ENCODE results near the gene CRYZL1.

CRYZL1 gene

DNA sequence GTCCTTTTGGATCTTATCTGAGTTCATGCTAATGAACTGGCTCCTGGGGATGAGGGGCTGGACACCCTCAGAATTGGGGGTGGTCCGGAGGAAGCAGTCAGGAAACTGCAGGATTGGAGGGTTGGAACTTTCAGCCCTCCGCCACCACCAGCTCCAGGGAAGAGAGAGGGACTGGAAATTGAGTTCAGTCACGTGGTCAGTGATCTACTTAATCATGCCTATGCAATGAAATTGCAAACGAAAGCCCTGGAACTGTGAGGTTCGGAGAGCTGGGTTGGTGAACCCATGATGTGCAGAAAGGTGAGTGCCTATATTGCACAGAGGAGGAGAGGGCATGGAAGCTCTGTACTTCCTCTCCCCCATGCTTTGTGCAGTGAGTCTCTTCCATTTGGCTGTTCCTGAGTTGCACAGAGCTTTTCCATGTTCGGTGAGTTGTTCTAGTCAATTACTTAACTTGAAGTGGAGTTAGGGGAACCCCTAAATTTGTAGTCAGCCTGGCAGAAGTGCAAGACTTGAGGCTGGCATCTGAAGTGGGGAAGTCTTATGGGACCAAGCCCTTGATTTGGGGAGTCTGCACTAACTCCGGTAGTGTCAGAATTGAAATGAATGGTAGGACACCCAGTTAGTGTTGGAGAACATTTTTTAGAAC is 17.5 kb upstream of the CRYZL1 start:
- TF ChIP-seq ZNF8 (CRISPR knock-in tag; IDR thresholded peaks at IDR 0.05): no peak
- TF ChIP-seq ZFP30 (CRISPR knock-in tag; IDR thresholded peaks at IDR 0.05): no peak
- TF ChIP-seq PPARA (CRISPR knock-in tag; IDR thresholded peaks at IDR 0.05; ENCODE audit: borderline replicate concordance): no peak
- no peak for TF ChIP-seq OSR1 (CRISPR knock-in tag; IDR thresholded peaks at IDR 0.05)
- TF ChIP-seq, protein P1, sequence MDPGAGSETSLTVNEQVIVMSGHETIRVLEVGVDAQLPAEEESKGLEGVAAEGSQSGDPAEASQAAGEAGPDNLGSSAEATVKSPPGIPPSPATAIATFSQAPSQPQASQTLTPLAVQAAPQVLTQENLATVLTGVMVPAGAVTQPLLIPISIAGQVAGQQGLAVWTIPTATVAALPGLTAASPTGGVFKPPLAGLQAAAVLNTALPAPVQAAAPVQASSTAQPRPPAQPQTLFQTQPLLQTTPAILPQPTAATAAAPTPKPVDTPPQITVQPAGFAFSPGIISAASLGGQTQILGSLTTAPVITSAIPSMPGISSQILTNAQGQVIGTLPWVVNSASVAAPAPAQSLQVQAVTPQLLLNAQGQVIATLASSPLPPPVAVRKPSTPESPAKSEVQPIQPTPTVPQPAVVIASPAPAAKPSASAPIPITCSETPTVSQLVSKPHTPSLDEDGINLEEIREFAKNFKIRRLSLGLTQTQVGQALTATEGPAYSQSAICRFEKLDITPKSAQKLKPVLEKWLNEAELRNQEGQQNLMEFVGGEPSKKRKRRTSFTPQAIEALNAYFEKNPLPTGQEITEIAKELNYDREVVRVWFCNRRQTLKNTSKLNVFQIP (CRISPR knock-in tag; IDR thresholded peaks at IDR 0.05; ENCODE audit: borderline replicate concordance, low read depth): no peak
- ATAC-seq: no peak

DNA sequence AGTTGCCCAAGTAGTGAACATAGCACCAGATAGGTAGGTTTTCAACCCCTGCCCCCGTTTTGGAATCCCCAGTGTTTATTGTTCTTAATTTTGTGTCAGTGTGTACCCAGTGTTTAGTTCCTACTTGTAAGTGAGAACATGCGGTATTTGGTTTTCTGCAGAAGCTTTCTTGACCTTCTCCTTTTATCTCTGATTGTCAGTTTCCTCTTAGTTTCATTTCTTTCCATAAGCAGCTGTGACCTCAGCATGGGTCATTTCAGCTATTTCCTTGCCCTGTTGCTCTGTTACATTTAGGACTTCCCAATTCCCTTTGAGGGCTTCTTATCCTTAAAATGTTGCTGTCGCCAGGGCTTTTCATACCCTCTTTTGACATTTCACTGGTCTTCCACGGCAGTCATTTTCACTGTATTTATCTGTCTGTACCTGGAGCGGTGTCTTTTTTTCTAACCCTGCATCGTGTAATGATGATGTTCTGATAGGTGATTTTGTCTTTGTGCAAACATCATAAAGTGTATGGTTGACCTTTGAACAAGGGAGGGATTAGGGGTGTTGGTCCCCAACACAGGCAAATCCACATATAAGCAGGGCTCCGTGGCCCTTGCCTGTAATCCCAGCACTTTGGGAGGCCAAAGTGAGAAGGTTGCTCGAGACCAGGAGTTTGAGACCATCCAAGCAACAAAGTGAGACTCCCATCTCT is 15.7 kb upstream of the CRYZL1 start:
- TF ChIP-seq OSR1 (CRISPR knock-in tag; IDR thresholded peaks at IDR 0.05): no peak
- TF ChIP-seq, protein P1 (CRISPR knock-in tag; IDR thresholded peaks at IDR 0.05; ENCODE audit: borderline replicate concordance, low read depth): no peak
- TF ChIP-seq ESRRG (CRISPR knock-in tag; IDR thresholded peaks at IDR 0.05): no peak
- TF ChIP-seq ISL1 (CRISPR knock-in tag; IDR thresholded peaks at IDR 0.05): no peak
- TF ChIP-seq, protein P2, sequence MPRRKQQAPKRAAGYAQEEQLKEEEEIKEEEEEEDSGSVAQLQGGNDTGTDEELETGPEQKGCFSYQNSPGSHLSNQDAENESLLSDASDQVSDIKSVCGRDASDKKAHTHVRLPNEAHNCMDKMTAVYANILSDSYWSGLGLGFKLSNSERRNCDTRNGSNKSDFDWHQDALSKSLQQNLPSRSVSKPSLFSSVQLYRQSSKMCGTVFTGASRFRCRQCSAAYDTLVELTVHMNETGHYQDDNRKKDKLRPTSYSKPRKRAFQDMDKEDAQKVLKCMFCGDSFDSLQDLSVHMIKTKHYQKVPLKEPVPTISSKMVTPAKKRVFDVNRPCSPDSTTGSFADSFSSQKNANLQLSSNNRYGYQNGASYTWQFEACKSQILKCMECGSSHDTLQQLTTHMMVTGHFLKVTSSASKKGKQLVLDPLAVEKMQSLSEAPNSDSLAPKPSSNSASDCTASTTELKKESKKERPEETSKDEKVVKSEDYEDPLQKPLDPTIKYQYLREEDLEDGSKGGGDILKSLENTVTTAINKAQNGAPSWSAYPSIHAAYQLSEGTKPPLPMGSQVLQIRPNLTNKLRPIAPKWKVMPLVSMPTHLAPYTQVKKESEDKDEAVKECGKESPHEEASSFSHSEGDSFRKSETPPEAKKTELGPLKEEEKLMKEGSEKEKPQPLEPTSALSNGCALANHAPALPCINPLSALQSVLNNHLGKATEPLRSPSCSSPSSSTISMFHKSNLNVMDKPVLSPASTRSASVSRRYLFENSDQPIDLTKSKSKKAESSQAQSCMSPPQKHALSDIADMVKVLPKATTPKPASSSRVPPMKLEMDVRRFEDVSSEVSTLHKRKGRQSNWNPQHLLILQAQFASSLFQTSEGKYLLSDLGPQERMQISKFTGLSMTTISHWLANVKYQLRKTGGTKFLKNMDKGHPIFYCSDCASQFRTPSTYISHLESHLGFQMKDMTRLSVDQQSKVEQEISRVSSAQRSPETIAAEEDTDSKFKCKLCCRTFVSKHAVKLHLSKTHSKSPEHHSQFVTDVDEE (CRISPR knock-in tag; IDR thresholded peaks at IDR 0.05): no peak
- TF ChIP-seq ZNF565 (CRISPR knock-in tag; conservative IDR thresholded peaks at IDR 0.05; ENCODE audit: low read depth): no peak
- TF ChIP-seq TCF4 (CRISPR knock-in tag; IDR thresholded peaks at IDR 0.05; ENCODE audit: borderline replicate concordance): no peak
- no peak for TF ChIP-seq SNAI2 (CRISPR knock-in tag; IDR thresholded peaks at IDR 0.05)
- TF ChIP-seq ZC3H10 (CRISPR knock-in tag; IDR thresholded peaks at IDR 0.05): no peak
- TF ChIP-seq ZFP30 (CRISPR knock-in tag; IDR thresholded peaks at IDR 0.05): no peak
- TF ChIP-seq CSDC2 (CRISPR knock-in tag; IDR thresholded peaks at IDR 0.05): no peak
- TF ChIP-seq, protein P3, sequence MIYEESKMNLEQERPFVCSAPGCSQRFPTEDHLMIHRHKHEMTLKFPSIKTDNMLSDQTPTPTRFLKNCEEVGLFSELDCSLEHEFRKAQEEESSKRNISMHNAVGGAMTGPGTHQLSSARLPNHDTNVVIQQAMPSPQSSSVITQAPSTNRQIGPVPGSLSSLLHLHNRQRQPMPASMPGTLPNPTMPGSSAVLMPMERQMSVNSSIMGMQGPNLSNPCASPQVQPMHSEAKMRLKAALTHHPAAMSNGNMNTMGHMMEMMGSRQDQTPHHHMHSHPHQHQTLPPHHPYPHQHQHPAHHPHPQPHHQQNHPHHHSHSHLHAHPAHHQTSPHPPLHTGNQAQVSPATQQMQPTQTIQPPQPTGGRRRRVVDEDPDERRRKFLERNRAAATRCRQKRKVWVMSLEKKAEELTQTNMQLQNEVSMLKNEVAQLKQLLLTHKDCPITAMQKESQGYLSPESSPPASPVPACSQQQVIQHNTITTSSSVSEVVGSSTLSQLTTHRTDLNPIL (CRISPR knock-in tag; IDR thresholded peaks at IDR 0.05; ENCODE audit: low read depth): no peak
- no peak for TF ChIP-seq RARB (CRISPR knock-in tag; IDR thresholded peaks at IDR 0.05)
- TF ChIP-seq ZNF70 (CRISPR knock-in tag; IDR thresholded peaks at IDR 0.05): no peak
- TF ChIP-seq, protein P4, sequence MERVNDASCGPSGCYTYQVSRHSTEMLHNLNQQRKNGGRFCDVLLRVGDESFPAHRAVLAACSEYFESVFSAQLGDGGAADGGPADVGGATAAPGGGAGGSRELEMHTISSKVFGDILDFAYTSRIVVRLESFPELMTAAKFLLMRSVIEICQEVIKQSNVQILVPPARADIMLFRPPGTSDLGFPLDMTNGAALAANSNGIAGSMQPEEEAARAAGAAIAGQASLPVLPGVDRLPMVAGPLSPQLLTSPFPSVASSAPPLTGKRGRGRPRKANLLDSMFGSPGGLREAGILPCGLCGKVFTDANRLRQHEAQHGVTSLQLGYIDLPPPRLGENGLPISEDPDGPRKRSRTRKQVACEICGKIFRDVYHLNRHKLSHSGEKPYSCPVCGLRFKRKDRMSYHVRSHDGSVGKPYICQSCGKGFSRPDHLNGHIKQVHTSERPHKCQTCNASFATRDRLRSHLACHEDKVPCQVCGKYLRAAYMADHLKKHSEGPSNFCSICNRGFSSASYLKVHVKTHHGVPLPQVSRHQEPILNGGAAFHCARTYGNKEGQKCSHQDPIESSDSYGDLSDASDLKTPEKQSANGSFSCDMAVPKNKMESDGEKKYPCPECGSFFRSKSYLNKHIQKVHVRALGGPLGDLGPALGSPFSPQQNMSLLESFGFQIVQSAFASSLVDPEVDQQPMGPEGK (CRISPR knock-in tag; IDR thresholded peaks at IDR 0.05; ENCODE audit: borderline replicate concordance): no peak
- TF ChIP-seq ZFP3 (CRISPR knock-in tag; IDR thresholded peaks at IDR 0.05): no peak
- ATAC-seq: no peak

DNA sequence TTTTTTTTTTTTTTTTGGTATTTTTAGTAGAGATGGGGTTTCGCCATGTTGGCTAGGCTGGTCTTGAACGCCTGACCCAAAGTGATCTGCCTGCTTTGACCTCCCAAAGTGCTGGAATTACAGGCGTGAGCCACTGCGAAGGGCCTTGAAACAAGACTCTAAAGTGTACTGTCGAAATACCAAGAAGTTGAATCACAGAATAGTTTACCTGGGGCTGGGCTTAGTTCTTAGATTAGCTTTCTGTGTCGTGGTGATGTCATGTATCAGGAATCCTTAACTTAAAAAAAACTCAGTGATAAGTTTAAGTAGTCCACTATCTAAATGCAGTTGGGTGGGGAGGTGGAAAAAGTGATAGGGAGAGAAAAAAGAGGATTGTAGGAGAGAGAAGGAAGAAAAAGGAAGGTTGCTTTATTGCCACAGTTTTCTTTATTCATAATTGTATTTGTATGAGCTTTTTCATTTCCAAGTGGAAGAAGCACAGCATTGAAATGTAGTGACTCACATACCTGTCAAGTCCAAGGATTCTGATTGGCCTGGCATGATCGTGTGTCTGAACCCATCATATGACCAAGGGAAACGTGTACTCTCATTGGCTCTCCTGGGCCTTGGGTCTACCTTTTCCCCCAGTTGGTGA is 14.2 kb upstream of the CRYZL1 start:
- TF ChIP-seq ISL1 (CRISPR knock-in tag; IDR thresholded peaks at IDR 0.05): peak; percentile 61
- no peak for TF ChIP-seq BACH2 (CRISPR knock-in tag; IDR thresholded peaks at IDR 0.05; ENCODE audit: borderline replicate concordance)
- TF ChIP-seq, protein P3 (CRISPR knock-in tag; IDR thresholded peaks at IDR 0.05; ENCODE audit: low read depth): peak; percentile 75; the same call in 1 of the 2 replicates
- peak; percentile 94 for ATAC-seq
